GM21381 (cell line): ENCODE results near the gene CD59.
"Not testable (repeated sequence)": the region's sequence is repeated elsewhere in the genome, so short reads cannot be mapped to it uniquely, and the experiment has no call there.

ENCODE experiments used
- ATAC-seq: cut with Tn5 transposase; IDR thresholded peaks from one replicate; pipeline ENCODE4 v1.9.1; 2021; ENCODE audit warnings: mild to moderate bottlenecking, moderate library complexity; ENCODE audit not compliant: unreplicated experiment

The CD59 gene

DNA sequence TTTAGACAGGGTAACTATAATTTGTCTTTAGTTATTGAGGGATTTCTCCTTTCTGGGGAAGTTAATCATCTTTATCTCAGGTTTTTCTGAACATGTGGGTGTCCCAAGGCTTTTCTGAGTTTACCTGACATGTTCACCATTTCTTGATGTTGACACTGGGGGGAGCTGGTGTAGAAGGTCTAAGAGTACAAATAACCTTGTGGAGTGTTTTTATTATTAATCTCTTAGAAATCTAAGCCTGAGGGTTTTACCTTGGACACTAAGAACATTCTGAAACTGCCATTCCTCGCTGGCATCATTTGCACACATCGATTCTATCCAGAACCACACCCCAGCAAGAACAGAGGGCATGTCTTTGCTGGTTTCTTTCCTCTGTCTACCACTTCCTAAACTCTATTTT, 20.0 kb downstream of the CD59 start:
- no peak for ATAC-seq

DNA sequence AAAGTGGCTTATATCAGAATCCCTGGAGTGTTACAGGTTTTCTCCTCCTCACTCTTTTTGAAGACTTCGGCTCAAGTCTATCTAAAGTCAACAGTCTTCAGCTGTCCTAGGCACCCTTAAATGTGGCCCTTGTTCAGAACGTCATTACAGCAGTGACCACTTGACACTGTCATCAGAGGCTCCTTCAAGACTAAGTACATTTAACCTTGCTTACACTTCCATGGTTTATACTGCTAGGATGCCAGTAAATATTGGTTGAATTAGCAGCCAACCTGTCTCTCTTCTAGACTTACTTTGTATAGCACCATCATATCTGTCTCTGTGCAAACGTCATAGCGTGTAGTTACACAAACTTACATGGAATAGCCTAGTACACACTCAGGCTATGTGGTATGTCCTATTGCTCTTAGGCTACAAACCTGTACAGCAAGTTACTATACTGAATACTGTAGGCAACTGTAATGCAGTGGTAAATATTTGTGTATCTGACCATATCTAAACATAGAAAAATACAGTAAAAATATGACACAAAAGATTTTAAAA, 22.3 kb downstream of the CD59 start:
- ATAC-seq: no peak

DNA sequence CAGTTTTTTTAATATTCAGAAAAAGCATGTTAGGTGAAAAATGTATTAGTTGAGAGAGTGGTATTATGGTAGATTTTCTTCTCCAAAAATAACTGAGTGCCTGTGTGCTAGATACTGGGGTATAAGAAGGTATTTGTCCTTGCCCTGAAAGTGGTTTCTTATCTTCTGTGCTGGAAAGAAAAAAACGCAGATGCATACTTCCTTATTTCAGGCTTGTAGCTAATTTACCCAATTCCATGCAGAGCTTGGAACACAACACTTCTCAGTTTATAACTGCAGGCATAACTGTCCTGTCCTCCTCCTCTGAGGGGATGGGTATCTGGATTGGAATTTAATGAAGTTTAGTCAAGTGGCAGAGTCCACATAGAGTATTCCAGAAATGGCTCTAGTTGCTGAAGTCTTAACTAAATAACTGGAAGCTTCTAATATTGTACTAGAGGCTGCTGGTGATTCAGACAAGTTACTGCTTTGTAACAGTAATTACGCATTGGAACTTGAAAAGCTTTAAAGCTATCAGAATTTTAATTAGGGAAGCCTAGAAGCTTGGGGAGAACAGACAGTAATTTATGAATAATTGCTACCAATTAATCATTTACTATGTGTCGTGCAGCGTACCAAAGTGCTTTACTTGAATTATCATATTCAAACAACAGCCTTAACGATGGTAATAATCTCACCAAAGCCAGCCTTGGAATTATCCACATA, 22.9 kb downstream of the CD59 start:
- ATAC-seq: no peak

DNA sequence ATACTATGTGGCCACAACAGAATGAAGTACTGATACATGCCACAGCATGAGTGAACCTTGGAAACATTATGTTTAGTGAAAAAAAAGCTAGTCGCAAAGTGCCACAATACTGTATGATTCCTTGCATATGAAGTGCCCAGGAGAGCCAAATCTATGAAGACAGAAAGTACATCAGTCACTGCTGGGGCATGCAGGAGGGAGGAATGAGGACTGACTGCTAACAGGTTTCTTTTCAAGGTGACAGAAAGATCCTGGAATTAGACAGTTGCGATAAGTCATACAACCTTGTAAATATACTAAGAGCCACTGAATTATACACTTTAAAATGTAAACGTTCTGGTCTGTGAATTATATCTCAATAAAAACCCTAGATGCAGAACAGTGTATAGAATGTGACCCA, 23.8 kb downstream of the CD59 start:
- ATAC-seq: no peak

DNA sequence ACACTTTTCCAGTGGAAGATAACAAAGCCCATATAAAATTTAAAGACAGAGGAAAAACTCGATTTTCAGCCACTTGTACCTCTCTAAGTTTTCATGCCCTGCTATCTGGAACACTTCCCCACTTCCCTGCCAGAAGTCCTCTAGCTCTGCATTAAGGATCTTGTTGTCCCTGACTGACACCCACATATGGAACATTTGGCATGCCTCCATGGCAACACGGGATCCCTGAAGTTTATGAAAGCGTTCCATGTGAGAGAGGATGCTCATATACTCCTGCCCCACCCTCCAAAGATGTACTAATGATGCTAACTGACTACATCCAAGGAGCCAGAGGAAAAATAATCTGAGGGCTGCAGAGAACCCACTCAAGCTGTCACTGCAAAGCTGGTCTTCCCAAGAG, 26.8 kb downstream of the CD59 start:
- no peak for ATAC-seq

DNA sequence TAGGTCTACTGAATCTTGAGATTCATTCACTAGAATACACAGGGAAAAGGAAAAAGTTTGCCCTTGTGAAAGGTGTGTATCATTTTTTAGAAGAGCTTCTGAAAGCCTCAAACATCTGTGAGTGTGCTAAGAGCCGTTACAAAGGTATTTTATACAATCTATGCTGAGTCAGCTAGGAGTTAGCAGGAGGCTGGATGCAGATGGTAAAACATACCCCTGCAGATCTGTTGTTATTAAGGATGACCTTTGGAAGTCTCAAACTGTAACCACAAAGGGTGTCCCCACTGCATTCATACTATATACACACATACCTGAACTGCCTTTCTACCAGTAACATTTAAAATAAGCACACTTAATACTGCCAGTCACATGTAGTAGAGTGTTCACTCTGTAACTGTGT, 27.2 kb downstream of the CD59 start:
- no peak for ATAC-seq

DNA sequence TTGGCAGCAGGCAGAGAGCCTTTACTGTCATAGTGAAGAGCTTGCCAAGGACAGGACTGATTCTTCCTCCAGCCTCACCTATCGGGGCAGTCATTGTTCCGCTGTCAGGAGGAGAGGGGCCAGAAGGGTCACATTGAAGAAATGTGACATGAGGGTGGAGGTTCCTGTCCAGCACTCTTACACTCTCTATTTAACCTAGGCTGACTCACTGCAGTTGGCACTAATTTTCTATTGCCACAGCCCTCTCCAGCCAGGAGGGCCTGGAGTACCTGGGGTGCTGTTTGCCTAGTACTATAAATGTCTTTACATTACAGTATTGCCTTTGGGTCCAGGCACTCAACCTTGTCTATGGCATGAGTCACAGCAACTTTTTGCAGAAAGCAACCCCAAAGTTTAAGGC, 28.4 kb downstream of the CD59 start:
- ATAC-seq: not testable (repeated sequence)

DNA sequence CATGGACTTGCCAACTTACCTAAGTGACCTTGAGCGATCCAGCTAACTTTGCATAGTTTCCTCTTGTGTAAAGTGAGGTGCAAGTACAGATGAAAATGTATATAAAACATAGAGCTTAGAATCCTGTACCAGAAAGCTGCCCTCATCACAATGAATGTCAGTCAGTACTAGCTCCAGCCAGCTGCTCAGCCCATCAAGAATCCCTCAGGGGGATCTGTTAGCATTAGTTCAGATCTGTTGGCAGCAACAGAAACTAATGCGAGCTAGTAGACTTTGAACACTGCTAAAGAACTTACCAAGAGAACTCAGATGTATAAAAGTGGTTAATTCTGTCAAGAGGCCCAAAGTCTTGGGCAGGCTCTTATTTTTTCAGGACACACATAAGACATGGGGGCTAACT, 29.3 kb downstream of the CD59 start:
- no peak for ATAC-seq

DNA sequence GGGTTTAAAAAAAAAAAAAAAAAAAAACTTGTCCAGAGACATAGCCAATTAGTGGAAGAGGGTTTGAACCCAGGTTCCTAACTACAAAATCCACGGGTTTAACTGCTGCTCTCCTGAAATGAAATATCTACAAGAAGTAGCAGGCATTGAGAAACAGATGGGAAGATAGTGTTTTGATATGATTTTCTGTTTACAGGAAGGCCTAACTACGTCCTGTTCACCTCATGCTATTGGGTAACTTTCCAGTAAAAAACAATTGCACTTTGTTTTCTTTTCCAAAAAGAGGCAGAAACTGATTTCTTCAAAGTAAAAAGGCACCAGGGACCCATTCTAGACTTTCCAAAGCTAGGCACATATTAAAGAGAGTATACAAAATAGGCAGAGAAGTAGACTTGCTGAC, 29.7 kb downstream of the CD59 start:
- no peak for ATAC-seq

DNA sequence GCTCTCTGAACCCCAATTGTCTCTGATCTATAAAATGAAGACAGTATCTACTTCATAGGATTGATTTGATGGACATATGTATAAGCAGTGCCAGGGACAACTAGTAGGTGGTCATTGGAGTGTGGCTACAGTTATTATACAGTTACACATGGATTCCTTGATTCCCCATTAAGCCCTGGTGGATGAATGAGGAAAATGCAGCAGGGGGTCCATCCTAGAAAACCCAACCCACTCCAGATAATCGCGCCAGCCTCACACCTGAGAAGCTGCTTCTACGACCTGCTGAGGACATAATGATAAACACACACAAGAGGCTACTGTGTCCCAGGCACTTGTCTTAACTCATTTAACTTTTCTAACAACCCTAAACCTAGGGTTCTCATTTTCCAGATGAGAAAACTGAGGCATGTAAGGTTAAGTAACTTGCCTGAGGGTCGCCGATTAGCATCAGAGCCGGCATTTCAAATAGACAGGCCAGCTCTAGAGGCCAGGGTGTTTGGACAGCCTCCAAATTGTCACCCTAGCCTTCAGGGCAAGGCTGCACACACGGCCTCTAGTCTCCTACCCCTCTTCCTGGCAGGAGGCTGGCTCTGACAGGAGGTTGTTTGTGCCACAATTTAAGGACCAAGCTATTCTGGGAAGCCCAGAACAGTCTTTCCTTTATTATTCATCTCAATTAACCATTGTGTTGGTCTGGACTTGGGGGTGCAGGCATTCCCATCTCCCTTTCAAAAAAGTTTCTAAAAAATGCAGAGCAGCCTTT, 31.8 kb downstream of the CD59 start:
- ATAC-seq: no peak

DNA sequence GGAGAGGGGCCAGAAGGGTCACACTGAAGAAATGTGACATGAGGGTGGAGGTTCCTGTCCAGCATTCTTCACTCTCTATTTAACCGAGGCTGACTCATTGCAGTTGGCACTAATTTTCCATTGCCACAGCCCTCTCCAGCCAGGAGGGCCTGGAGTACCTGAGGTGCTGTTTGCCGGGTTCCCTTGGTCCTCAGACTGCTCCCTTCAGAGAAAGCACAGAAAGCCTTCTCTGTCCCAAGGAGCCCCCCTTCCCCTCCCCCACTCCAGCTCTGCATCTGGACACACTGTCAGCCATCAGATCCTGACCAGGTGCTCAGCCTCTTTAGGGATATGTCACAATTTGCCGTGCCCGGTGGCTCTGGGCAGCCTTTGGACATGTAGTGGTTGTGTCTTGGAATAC, 32.4 kb downstream of the CD59 start:
- no peak for ATAC-seq

DNA sequence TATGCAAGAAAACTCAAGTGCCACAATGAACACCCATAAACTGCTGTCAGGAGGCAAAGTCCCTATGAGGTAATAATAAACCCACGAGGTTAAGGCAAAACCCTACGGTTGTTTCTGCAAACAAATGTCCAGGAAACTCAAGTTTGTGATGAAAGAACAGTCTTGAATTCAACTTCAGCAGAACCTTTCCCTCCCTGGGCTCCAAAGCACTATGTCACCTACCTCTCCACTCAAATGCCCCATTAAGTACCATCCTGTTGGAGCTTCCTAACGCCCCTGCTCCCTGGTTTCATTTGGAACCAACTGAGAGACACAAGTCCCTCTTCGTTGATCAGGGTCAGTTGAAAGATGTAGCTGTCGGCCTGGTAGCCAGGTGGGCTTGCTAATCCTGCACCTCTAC, 33.0 kb downstream of the CD59 start:
- no peak for ATAC-seq

DNA sequence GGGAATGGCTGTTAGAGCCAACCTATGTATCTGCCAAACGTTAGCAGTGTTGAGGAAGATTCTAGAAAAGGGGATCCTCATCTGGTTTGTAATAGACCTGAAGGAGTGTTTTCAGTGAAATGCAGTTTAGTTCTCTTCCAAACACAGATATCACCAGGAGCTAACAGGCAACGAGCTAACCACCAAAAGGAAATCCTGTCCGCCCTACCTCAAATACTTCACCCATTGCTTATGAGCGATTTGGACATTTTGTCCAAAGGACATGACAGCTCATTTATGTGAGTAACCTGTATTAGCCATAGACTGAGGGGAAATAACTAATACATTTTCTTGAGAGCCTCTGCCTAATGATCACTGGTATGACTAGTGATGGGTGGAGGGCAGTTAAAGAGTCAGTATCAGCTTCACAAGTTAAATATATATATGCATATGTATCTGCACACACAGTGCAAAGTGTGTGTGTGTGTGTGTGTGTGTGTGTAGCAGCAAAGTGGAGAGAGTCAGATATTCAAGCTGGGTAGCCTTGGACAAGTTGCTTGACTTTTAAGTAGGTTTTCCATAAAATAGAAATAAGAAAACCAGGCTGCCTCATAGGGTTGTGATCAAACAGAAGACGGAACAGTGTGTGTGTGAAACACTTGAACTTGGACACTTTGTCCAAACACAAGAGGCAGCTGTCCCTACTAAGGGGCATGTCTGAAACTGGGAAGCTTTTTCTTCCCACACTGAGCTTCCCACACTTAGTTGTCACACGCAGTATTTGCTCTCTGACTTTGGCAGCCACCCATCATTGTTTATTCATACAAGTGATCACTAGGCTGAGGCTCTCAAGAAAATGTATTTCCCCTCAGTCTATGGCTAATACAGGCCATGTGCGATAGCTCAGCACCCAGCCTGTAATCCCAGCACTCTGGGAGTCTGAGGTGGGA, 34.7 kb downstream of the CD59 start:
- ATAC-seq: no peak

DNA sequence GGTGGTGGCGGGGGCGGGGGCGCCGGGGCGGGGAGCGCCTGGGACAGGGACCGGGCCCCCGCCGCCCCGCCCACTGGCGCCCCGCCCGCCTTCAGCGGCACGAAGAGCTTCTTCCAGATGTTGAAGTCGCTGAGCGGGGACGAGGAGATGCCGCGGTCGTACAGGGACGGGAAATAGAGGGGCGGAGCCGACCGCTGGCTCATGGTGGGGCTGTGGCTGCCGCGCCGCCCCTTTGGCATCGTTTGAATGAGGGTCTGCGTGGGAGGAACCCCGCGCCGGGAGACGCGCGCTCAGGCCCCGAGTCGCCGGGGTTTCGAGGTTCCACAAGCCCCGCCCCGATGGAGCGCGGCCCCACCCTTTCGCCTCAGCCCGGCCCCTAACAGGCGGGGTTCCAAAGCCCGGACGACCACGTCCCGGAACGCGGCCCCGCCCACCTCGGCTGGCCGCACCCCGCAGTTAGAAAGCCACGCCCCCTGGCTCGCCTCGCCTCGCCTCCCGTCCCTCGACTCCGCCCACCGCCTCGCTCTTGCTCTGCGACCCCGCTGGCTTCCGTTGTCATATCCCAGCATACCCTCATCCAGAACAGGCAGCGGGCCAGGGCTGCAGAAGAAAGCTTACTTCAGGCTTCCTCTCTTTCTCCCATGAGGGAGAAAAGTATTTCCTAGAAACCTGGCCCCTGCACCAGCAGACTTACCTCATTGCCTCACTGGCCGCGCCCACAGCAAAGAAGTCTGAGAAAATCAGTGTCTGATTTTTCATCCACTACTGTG, 35.5 kb downstream of the CD59 start, which contains the start of gene C11orf91:
C11orf91 (minus strand) TSS at position 325 of the 770 bp plus-strand sequence; CDS start at position 239, 86 bp downstream.
- peak; percentile 92 for ATAC-seq

DNA sequence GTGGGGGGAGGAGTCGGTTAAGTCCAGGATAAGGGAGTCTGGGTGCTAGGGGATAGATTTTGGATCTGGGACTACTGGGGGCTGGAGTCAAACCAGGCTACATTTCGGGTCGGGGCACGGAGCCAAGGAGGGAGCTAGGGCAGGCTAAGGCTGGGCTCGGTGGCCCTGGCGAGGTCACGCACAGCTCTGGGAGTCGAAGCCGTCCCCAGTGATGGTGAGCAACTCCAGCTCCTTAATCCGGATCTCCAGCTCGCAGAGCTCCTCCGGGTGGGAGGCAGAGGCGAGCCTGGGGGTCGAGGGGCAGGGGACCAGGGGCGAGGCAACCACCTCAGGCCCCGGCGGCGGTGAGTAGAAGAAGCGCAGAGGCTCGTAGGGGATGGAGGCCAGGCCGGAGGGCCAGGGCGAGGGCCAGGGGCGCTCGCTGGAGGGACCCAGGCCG, 36.1 kb downstream of the CD59 start:
- no peak for ATAC-seq

DNA sequence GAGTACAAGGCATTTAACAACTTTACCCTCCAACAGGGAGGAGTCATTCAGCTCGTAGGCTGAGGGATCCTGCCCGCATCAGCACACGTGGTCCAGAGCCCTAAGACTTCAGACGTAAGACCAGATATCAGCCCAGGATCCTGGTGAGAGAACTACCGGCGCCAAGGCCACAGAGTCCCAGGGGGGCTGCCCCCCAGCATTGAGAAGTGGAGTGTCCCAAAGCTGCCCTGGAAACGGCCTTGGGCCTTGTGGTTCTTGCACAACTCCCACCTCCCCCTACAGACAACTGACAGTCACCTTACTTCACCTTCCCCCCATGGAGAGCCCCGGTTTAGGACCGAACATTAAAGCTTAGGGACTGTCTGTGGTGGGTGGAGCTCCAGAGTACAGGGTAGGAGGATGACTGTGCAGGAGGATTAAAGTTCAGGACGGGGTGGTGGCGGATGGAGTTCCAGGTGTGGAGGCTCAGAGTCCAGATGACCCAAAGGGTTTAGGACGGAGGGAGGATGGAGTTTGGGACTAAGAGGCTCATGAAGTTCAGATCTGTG, 36.6 kb downstream of the CD59 start:
- no peak for ATAC-seq

DNA sequence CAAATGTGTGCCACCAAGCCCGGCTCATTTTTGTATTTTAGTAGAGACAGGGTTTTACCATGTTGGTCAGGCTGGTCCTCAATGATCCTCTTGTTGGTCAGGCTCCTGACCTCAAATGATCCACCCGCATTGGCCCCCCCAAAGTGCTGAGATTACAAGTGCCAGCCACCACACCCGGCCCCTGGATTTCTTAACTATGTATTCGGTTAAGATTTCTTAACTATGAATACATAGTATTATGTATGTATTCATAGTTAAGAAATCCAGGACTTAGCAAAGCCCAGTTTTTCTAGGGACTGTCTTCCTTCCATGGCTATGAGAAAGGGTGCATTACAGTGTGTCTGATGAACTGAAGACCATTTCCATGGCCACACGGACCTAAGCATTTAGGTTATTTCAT, 37.3 kb downstream of the CD59 start:
- no peak for ATAC-seq

DNA sequence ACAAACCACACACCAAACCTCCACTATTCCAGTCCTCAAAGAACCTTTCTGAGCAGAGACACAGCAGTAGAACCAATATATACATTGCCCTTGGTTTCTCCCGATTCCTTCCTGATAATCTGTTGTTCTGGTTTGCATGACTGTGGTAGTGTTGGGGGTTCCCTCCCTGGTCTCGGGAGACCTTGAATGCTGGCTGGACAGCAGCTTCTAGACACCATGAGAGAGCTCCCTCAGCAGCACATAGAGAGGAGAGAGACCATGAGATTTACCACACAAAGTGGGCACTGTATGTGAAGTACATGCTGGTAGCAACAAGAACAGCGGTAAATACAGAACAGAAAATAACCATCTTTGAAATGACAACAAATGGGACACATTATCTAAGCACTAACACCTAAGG, 38.2 kb downstream of the CD59 start:
- ATAC-seq: no peak

DNA sequence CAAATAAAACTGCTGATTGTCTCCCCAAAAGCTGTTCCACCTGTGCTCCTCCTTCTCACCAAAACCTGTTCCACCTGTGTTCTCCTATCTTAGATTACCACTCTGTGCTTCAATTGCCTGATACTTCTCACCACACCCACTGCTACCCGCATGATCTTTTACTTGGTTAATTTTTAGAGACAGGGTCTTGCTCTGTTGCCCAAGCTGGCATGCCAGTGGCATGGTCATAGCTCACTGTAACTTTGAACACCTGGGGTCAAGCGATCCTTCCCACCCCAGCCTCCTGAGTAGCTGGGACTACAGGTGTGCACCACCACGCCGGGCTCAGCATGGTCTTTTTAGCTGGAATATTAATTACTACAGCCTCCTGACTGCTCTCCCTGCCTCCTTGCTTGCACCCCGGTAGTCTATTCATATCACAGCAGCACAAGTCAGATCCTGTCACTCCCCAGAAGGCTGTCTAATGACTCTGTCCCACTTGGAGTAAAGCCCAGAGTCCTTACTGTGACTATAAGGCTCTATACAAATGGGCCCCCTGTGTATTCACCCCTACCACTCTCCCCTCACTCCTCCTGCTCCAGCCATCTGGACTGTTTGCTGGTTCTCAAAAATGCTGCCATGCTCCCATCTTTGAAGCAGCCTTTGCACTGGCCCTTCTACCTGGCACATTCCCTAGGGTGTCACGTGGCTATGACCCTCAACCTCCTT, 39.1 kb downstream of the CD59 start:
- no peak for ATAC-seq
